Stimulated activated CD4-positive, alpha-beta T cell treated with anti-CD3 and anti-CD28 coated beads, TNF-alpha, amount 100 ng/mL, for 24 hours (primary cell): ENCODE measurements around the gene SPEG.

Experiments used
- DNase-seq, 3 experiments: peaks; one replicate each; pipeline ENCODE4 v3.0.0-alpha.2; 2020; ENCODE audit warnings: low read depth in 3 of 3

Gene SPEG

GRCh38 chr2:219530048-219530963 is 95.7 kb downstream of the SPEG start:
- DNase-seq = peak; percentile 79 to 83 (median 83)

- no peak for DNase-seq
Observed at GRCh38 chr2:219531639-219532377, 97.2 kb downstream of the SPEG start.

DNA sequence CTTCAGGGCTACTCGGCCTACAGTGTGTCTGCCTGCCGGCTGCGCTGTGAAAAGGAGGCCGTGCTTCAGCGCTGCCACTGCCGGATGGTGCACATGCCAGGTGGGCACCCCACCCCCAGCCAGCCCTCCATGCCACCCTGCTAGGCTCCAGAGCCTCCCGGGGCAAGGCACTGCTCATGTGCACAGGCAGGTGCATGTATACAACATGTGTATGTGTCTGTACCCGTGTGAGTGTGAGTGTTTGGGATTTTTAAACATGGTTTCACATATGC is 97.7 kb downstream of the SPEG start:
- DNase-seq = no peak

DNA sequence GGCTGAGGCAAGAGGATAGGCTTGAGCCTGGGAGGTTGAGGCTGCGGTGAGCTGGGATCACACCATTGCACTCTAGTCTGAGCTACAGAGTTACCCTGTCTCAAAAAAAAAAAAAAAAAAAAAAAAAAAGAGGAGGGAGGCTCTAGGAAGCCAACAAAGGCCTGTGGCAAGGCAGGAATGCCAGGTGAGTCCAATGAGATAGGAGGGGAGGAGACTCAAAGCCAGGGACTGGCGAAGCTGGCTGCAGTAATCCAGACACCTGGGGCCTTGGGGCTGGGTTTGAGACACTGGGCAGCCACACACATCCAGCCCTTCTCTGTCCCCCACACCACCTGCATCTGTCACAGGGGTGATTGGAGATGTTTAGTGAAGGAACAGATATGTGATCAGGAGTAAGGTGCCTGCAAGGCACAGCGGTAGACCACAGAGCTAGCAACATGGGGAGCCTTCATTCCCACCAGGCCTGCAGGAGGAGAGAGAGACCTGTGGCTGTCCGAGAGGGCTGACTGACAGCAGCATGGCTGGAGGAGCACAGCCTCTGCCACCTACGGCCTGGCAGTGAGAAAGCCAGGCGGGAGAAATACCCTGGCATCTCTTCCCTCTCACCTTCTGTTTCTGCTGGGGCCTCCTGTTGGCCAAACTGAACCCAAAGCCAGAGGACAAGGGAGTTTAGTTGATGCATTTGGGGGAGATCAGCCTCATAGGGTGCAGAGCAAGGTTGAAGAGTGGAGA is 99.5 kb downstream of the SPEG start:
- no peak for DNase-seq

DNA sequence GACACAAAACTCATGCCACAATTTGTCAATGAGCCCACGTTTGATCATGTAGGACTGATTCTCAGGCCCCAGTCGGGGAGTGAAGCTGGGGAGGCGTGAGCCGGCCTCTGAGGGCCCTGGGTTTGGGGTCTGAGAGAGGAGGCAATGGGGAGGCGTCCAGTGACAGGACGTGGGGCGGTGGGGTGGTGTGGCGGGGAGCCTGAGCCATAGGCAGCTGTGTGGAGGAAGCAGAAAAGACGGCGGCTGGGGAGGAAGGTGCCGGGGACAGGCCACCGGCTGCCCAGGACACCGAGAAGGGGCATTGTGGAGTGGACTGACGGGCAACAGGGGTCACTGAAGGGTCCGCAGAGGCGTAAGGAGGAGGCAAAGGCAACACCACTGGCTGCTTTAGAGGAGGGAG is 101.8 kb downstream of the SPEG start:
- no peak for DNase-seq

DNA sequence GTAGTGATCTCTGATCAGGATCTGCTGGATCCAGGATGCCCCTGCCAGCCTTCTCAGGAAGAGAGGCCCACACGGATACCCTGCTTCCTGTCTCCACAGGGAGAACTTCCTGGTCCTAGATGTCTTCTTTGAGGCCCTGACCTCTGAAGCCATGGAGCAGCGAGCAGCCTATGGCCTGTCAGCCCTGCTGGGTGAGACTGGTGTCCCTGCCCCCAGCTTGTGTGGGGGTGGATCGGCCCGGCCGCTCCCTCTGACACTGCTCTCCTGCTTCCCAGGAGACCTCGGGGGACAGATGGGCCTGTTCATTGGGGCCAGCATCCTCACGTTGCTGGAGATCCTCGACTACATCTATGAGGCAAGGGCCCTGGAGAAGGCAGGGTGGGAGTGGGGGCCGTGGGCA is 102.3 kb downstream of the SPEG start:
- DNase-seq = no peak

DNA sequence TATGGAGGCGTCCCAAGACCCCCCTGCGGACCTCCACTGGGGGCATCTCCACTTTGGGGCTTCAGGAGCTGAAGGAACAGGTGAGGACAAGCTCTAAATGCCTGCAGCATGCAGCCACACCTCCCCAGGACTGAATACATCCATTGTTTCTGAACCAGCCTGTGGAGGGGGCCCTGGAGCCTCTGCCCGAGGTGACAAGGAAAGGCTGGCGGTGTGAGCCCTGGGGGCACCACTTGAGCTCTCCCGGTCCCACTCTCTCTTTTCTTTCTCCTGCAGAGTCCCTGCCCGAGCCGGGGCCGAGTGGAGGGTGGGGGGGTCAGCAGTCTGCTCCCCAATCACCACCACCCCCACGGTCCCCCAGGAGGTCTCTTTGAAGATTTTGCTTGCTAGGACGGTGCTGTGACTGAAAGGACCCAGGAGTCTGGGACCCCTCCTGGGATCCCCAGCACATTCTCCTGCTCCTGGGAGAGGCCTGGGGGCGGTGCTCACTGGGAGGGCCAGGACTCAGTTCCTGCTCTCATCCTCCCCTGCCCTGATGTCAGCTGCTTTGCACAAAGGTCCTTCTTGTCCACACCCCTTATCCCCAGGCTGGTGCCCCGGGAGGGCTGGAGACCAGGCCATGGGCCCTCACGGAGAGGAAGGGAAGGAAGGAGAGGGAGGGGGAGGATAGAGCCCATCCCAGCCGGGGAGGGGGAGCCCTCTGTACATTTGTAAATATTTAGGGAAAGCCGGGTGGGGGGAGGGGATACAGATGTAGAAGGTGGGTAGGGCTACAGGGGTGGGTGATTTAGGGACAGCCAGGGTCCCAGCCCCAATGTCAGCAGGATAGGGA is 103.2 kb downstream of the SPEG start:
- DNase-seq = no peak

DNA sequence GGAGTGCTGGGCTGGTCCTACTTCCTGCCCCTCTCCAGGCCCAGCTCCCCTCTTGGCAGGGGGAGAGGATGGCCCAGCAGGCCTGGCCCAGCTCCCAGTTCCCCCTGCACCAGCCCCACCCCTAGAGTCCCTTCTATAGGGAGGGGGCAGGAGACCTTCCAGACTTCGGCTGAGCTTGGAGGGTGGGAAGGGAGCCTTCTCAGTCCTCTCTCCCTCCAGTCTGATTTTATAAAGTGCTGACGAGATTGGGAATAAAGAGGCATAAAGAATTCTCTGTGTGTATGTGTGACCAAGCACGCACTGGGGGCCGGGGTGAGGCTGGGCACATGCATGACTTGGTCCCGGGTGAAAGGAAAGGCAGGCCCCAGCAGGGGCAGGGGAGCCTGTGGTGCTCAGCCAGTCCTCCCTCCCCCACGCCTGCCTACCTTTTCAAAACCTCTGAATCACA is 103.9 kb downstream of the SPEG start:
- DNase-seq = no peak

- DNase-seq = no peak
Observed at GRCh38 chr2:219538956-219539788, 104.5 kb downstream of the SPEG start.

- DNase-seq = no peak
Observed at GRCh38 chr2:219539926-219540678, 105.5 kb downstream of the SPEG start.

- DNase-seq = no peak
Observed at GRCh38 chr2:219540784-219541504, 106.3 kb downstream of the SPEG start.

DNA sequence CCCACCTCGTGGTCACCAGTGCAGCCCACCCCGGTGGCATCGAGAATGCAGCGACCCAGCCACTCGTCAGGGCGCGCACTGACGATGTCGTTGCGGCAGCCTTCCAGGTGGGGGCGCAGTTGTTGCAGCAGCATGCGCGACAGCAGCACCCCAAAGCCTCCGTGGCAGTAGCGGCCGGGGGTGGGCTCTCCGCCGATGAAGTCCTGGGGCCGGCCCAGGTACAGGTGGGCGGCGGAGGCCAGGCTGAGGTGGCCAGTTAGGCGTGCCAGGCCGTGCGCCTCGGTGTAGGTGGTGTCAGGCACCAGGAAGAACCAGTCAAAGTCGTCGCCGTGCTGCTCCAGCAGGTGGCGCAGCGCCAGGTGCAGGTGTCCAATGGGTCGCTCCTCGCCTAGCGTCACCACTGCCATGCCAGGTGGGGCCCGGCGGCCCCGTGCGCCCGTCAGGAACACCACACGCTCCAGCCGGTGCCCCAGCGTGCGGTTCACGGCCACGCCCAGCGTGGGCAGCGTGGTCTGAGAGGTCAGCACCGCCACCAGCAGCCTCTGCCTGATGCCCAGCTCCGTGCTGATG is 107.1 kb downstream of the SPEG start:
- DNase-seq = peak; percentile 64 to 89 (median 68)

- DNase-seq = no peak
Observed at GRCh38 chr2:219542931-219543595, 108.4 kb downstream of the SPEG start.

DNA sequence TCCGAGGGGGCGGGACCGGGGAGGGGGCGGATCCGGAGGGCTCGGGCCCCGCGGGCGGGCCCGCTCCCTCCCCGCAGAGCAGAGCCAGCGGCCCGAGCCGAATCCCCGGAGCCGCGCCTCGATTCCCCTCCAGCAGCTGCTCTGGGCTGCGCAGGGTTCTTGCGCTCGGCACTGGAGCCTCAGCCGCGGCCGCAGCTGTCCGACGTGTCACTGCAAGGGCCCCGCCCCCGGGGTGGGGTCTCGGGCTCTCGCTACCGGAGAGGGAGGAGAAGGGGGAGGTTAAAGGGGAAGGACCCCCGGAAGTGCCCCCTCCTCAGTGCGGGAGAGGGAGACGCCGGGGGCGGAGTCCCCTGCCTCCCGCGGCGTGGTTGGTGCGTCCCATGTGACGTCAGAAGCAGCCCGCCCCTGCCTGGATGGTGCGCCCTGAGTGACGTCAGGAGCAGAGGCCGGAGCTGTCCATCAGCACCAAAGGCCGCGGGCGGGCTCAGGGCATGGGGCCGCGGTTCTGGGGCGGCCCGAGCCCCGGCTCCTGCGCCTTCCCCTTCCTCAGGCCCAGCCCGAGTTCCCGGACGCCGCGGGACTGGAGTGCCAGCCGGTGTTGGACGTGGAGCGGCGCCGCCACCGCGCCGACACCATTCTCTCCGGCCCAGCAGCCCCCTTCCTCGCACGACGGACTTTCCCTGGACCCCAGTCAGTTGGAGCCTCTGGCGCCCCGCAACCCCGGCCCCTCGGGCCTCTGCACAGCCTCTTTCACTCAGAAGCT is 109.1 kb downstream of the SPEG start, which contains the start of the genes CHPF and TMEM198:
Gene CHPF, minus strand, starts transcription at position 214 of the 763 bp plus-strand sequence. CDS start 271 bp downstream, outside the sequence.
Gene TMEM198, plus strand, starts transcription at position 433 of the 763 bp plus-strand sequence. CDS start 700 bp downstream, outside the sequence.
- peak; percentile 87 to 96 (median 91) for DNase-seq

GRCh38 chr2:219544567-219544966 is 109.9 kb downstream of the SPEG start:
- no peak for DNase-seq

DNA sequence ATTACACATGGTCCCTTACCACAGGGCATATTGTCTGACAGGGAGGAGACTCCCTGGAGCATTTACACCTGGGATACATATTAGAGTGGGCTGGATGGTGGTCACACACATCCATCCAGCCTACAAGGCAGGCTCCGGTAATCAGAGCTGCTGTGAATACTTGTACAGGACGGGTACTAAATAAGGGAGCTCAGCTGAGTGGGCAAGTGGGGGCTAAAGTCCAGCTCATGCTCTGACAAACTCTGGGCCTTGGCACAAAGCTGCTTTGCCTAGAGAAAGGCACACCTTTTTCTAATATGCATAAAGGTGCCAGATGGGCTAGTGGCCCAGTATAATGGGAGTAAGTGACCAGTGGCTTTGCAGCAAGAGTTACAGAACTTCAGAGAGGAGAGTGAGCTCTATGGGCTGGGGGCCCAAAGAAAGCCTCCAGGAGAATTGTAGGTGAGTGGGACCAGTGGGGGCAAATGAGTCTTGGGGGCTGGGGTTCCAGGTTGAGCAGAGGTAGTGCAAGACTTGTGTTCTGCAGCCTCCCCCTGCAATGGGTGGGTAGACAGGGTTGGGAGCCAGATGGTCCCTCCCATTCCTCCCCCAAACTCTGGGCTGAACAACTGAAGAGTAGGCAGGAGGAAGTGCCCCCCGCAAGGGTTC is 110.8 kb downstream of the SPEG start:
- DNase-seq = no peak

- DNase-seq = no peak
Observed at GRCh38 chr2:219545943-219546352, 111.3 kb downstream of the SPEG start.
